ENCODE results near the gene TMEM235. TPM values are rescaled to one million over a fixed set of nuclear protein-coding genes. Genes with fewer than 3 reads are reported as not detected.
A peak's percentile ranks its signal among the peaks of the same experiment; 100 is the strongest.

TMEM235 gene
- total and polyA plus RNA-seq, 9 of the 15 experiments (the other 6 are each of a cell fraction or from before 2014, with no cell fraction given), result not detected

- ChIA-PET CTCF (ENCODE audit: low intra/inter-chr PET ratio) (interaction anchor here (0.6 to 3.2 kb wide), 9 partner anchors 64 to 310 kb away, joined by 3 to 37 read pairs (median 5); no protein-coding TSS in a partner anchor), POLR2A (interaction anchor here (0.6 to 1.5 kb wide), 8 partner anchors 25 to 226 kb away, joined by 3 to 9 read pairs (median 3); partner anchors contain the start of gene BIRC5)
- ATAC-seq (peak; percentile 87), DNase-seq (ENCODE audit: extremely low read depth in 1 of 4, low spot score in 3 of 4) (peak; percentile 90 to 94 (median 92)), FAIRE-seq (peak; percentile 87)
- H3K4me2 ChIP-seq (ENCODE audit: insufficient read depth, low read length), result no peak overlapping the region
- peaks cover 32 to 80% of the 10 kb centered on the region in 2 experiments for H3K4me1 ChIP-seq (replicated peaks in 1 of 2; ENCODE audit: control insufficient read depth in 2 of 2, insufficient read depth in 2 of 2, low read length in 2 of 2)
- H3K79me2 ChIP-seq (ENCODE audit: control insufficient read depth, insufficient read depth, low read length), result peaks cover 11% of the 10 kb centered on the region
- H3K9me3 ChIP-seq (replicated peaks; ENCODE audit: control insufficient read depth, insufficient read depth, low read depth, low read length), result no peaks in the 10 kb centered on the region
- H2AFZ ChIP-seq (ENCODE audit: low read depth, low read length), result 0 out of 2 replicates have a peak overlapping the region, but pooled peaks have one; percentile 4
- no peaks in the 10 kb centered on the region for H4K20me1 ChIP-seq (replicated peaks; ENCODE audit: control insufficient read depth, insufficient read depth, low read length)
- 35% methylated on average over 27 of the region's 27 CpGs for WGBS (ENCODE audit: insufficient coverage, low coverage, missing lambda C conversion rate)
- H3K27ac ChIP-seq (ENCODE audit: extremely low read depth, low read depth, low read length), result no peak overlapping the region
- no peak overlapping the region for H3K4me3 ChIP-seq
- no TSS peak for BruUV-seq (replicated peaks)
- H3K9me1 ChIP-seq (ENCODE audit: control insufficient read depth, insufficient read depth, low read length), result no peaks in the 10 kb centered on the region
- no peaks in the 10 kb centered on the region for H3K27me3 ChIP-seq (ENCODE audit: control insufficient read depth in 2 of 2, insufficient read depth in 2 of 2, low read length in 2 of 2)
- intact Hi-C loops (cut with micrococcal nuclease), result loop anchor here (1.0 kb wide), 1 partner anchor 166 kb away; no protein-coding TSS in a partner anchor
- no peaks in the 10 kb centered on the region for H3K36me3 ChIP-seq (ENCODE audit: control insufficient read depth, insufficient read depth, low read length)
- peak overlapping the region in 1 of 2 experiments; percentile 80; a peak in 2 of 4 replicates for H3K9ac ChIP-seq (ENCODE audit: insufficient read depth in 1 of 2, low read depth in 2 of 2, low read length in 2 of 2)
- in situ Hi-C loops (cut with MboI), result no loop called here
- TF ChIP-seq L3MBTL2 (IDR thresholded peaks at IDR 0.05) (peak; percentile 45; the same call in 1 of the 2 replicates), SMC3 (conservative IDR thresholded peaks at IDR 0.05; ENCODE audit: insufficient read depth, low read depth, low read length) (peak; percentile 97), CREB1 (IDR thresholded peaks at IDR 0.05) (no peak), CREB1 (CRISPR knock-in tag; IDR thresholded peaks at IDR 0.05) (peak; percentile 57; the same call in 1 of the 2 replicates), MYC (IDR thresholded peaks at IDR 0.05; ENCODE audit: low read depth, low read length) (peak; percentile 70; the same call in 1 of the 2 replicates), MYC (CRISPR knock-in tag; IDR thresholded peaks at IDR 0.05; ENCODE audit: borderline replicate concordance, low read depth) (no peak), C11orf30 (IDR thresholded peaks at IDR 0.05; ENCODE audit: low read depth) (no peak), ARID2 (IDR thresholded peaks at IDR 0.05) (peak; percentile 88; the same call in 1 of the 2 replicates), PHF20 (IDR thresholded peaks at IDR 0.05; ENCODE audit: partially characterized antibody) (peak; percentile 34), ZNF311 (CRISPR knock-in tag; IDR thresholded peaks at IDR 0.05) (0 out of 2 replicates have a peak, but pooled peaks have one; percentile 15), ZBTB49 (CRISPR knock-in tag; IDR thresholded peaks at IDR 0.05; ENCODE audit: borderline replicate concordance) (no peak), ZNF24 (IDR thresholded peaks at IDR 0.05) (peak; percentile 68; the same call in 1 of the 2 replicates), E2F6 (IDR thresholded peaks at IDR 0.05; ENCODE audit: borderline replicate concordance in 1 of 2, extremely low read depth in 1 of 2, insufficient read depth in 1 of 2, insufficient read length in 1 of 2, low read depth in 1 of 2, low read length in 1 of 2, poor library complexity in 1 of 2, severe bottlenecking in 1 of 2) (no peak), ZFX (CRISPR knock-in tag; IDR thresholded peaks at IDR 0.05) (peak; percentile 6; the same call in 1 of the 2 replicates), ATF1 (CRISPR knock-in tag; IDR thresholded peaks at IDR 0.05) (no peak), ATF1 (tag; IDR thresholded peaks at IDR 0.05) (peak; percentile 37; the same call in 1 of the 2 replicates), ZNF354B (CRISPR knock-in tag; IDR thresholded peaks at IDR 0.05) (no peak)
- TF ChIP-seq, protein P1, sequence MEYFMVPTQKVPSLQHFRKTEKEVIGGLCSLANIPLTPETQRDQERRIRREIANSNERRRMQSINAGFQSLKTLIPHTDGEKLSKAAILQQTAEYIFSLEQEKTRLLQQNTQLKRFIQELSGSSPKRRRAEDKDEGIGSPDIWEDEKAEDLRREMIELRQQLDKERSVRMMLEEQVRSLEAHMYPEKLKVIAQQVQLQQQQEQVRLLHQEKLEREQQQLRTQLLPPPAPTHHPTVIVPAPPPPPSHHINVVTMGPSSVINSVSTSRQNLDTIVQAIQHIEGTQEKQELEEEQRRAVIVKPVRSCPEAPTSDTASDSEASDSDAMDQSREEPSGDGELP (CRISPR knock-in tag; IDR thresholded peaks at IDR 0.05; ENCODE audit: borderline replicate concordance), result peak; percentile 89
Observed at GRCh38 chr17:78250891-78251772, 19.7 kb downstream of the TMEM235 start.
